Muscle layer of colon (tissue), 2 donors: ENCODE results near the gene RASL12.
"Not testable (repeated sequence)": the region's sequence is repeated elsewhere in the genome, so short reads cannot be mapped to it uniquely, and the experiment has no call there.

Experiments
- H3K27ac ChIP-seq: one replicate; pipeline ENCODE4 v1.7.0; 2013; ENCODE audit warnings: low read depth, mild to moderate bottlenecking, low read length, moderate library complexity
- H3K27me3 ChIP-seq, 2 donors: one replicate each; pipeline ENCODE4 v1.7.0; 2013; ENCODE audit warnings: low read length in 2 of 2, mild to moderate bottlenecking in 2 of 2; ENCODE audit not compliant: insufficient read depth in 2 of 2, control insufficient read depth in 1 of 2
- H3K36me3 ChIP-seq: one replicate; pipeline ENCODE4 v1.7.0; 2013; ENCODE audit warnings: mild to moderate bottlenecking, low read length; ENCODE audit not compliant: insufficient read depth
- H3K4me1 ChIP-seq: one replicate; pipeline ENCODE4 v1.7.0; 2013; ENCODE audit warnings: mild to moderate bottlenecking, low read length; ENCODE audit not compliant: insufficient read depth
- H3K4me3 ChIP-seq, 2 donors: one replicate each; pipeline ENCODE4 v1.7.0; 2013; ENCODE audit warnings: low read length in 2 of 2, low read depth in 1 of 2, mild to moderate bottlenecking in 1 of 2, moderate library complexity in 1 of 2
- H3K9ac ChIP-seq: one replicate; pipeline ENCODE4 v1.7.0; 2013; ENCODE audit warnings: low read length
- H3K9me3 ChIP-seq: one replicate; pipeline ENCODE4 v1.7.0; 2013; ENCODE audit warnings: mild to moderate bottlenecking, low read length
- donor health status: abdominal sarcoma.
- donor health status: Adenocarcinoma of cecum.

Gene RASL12

DNA sequence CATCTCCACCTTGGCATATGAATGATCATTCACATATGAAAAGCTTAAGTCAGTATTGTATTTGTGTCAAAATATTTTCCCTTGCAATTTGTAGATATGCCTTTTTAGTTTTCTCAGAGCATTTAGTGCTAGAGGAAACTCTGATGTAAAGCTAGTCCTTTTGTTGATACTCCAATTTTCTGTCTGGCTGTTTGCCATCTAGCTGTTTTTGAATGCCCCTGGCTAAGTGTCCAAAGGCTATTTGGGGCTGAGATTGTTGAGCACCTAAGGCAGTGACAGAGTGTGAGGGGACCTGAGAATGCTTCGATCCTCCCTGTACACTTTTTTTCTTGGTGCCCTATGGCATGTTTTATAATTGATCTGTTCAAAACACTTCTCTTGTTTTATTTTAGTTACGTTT lies 19.6 kb downstream of the RASL12 start:
- no peak overlapping the region for H3K4me3 ChIP-seq
- no peak overlapping the region for H3K27ac ChIP-seq
- H3K9me3 ChIP-seq = no peaks in the 10 kb centered on the region
- H3K36me3 ChIP-seq = peaks cover 4% of the 10 kb centered on the region
- peaks cover 3% of the 10 kb centered on the region for H3K4me1 ChIP-seq
- no peaks in the 10 kb centered on the region for H3K27me3 ChIP-seq
- H3K9ac ChIP-seq = no peak overlapping the region

DNA sequence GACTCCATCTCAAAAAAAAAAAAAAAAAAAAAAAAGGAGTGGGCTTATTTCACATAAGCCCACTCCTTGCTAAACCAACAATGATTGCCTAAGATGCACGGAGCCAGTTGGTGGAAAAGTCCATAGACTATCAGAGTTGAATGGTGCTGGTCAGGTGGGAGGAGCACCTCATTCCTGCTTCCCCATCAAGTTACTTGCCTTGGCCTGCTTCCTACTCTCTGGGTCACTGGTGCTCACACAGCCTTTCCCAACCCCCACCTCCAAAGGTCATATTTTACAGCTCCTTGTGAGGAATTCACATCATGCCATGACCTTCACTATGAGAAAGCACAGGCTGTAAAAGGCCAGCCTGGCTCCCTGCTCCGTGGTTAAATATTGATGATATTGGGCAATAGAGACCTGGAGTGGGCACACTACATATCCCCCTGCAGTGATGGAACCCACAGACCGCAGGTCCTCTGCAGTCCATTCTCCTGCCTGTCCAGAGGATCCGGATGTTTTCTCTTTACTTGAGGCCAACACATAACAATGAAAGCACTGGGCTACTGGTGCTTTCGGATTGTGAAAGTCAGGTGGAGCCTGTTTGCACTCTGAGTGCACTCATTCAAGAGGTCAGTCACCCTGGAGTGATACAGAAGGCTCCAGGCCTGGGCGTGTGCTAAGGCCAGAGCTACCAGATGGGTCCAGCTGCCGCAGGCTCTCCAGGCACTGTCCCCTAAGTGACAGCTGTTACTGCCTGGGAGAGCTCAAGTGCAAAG lies 22.9 kb downstream of the RASL12 start, which contains the start of gene SLC51B:
Gene SLC51B (plus strand): TSS at position 664 of the 758 bp plus-strand sequence. CDS start 4,618 bp downstream, outside the sequence.
- Histone ChIP-seq H3K4me1 (peaks cover 3% of the 10 kb centered on the region), H3K36me3 (no peaks in the 10 kb centered on the region), H3K27me3 (no peaks in the 10 kb centered on the region), H3K27ac (no peak within 1 kb of the TSS), H3K4me3 (no peak within 1 kb of the TSS), H3K9ac (no peak within 1 kb of the TSS), H3K9me3 (no peaks in the 10 kb centered on the region)

DNA sequence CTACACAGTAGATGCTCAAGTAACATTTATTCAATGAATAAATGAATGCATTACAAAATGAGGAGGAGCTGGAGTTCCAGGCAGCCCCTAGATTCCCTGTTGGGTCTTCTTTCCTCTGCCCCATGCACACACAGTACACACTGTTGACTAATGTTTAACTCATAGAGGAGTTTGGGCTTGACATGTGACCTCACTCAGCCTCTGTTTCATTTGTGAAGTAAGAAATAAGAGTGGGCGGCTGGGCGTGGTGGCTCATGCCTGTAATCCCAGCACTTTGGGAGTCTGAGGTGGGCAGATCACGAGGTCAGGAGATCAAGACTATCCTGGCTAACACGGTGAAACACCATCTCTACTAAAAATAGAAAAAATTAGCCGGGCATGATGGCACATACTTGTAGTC lies 23.6 kb downstream of the RASL12 start:
- H3K9ac ChIP-seq, H3K9me3 ChIP-seq, H3K27ac ChIP-seq, H3K4me1 ChIP-seq, H3K36me3 ChIP-seq, H3K4me3 ChIP-seq, H3K27me3 ChIP-seq: not testable (repeated sequence)

DNA sequence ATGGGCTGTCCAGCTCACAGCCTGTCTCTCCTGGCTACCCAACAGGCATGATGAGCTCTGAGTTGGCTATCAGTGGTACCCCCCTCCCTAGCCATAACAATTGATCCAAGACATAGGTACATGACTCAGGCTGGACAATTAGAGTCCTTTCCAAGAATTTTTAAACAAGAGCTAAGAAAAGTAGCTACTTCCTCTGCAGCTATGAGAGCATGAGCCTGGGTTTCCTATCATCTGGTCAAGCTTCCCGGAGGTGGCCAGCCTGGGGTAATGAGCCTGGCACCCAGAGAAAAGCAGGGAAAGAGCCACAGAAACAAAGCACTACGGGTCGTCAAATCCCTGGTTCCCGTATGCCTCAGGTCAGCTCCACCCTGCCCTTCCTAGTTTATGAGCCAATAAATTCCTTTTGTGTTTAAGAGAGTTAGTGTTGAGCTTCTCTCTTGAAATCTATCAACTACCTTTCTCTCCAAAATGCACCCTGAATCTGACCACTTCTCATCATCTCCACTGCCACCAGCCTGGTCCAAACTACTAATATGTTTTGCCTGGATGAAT lies 24.9 kb downstream of the RASL12 start:
- no peaks in the 10 kb centered on the region for H3K27me3 ChIP-seq
- H3K9me3 ChIP-seq = no peaks in the 10 kb centered on the region
- no peak overlapping the region for H3K27ac ChIP-seq
- no peak overlapping the region for H3K9ac ChIP-seq
- H3K36me3 ChIP-seq = no peaks in the 10 kb centered on the region
- H3K4me1 ChIP-seq = no peaks in the 10 kb centered on the region
- H3K4me3 ChIP-seq = no peak overlapping the region

DNA sequence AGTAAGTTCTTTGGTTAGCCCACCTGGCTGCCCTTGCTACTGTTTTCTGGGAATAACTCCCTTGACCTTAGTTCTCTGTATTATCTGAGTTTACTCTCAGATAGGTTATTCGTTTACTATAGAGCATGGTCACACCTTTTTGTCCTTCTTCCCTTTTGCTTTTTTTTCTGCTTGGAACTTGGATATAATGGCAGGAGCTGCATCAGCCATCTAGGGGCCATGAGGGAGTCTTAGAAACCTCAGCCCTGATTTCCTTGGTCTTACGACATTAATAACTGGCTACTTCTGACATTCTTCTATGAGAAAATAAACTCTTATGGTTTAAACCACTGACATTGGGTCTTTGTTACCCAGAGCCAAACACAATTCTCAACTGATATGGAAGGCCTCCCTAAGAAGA lies 26.0 kb downstream of the RASL12 start:
- Histone ChIP-seq H3K27ac (no peak overlapping the region), H3K4me3 (no peak overlapping the region), H3K36me3 (no peaks in the 10 kb centered on the region), H3K9ac (no peak overlapping the region), H3K4me1 (no peaks in the 10 kb centered on the region), H3K9me3 (no peaks in the 10 kb centered on the region), H3K27me3 (no peaks in the 10 kb centered on the region)

DNA sequence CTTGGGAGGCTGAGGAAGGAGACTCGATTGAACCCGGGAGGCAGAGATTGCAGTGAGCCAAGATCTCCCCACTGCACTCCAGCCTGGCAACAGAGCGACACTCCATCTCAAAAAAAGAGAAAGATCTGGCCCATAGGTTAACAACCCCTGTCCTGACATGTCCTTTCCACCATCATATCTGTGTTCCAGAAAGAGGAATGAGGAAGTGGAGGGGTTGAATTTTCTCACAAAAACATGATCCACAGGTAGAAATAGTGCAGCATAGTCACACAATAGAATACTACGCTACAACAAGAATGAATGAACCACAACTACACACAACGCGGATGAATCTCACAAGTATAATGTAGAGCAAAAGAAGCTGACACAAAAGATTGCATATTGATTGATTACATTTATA lies 27.3 kb downstream of the RASL12 start:
- Histone ChIP-seq H3K9me3 (no peaks in the 10 kb centered on the region), H3K4me1 (no peaks in the 10 kb centered on the region), H3K36me3 (no peaks in the 10 kb centered on the region), H3K27me3 (no peaks in the 10 kb centered on the region), H3K4me3 (no peak overlapping the region), H3K27ac (no peak overlapping the region), H3K9ac (no peak overlapping the region)

DNA sequence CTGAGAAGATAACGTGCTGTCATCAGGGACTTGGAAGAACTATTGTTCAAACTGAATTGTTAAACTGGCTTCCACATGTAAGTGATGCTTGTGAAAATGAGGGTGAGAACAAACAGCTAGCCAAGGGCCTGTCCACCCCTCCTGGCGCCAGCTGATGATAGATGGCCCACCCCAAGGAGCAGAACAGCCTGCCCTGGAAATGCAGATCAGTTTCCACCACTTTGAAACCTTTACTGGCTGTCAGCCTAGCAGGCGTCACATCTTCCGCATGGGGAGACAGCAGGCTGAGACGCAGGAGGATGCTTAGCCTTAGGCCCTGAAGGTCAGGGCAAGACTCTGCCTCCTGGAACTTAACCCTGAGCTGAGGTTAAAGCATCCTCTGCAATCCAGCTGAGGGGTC lies 29.0 kb downstream of the RASL12 start:
- peaks cover 3% of the 10 kb centered on the region for H3K4me1 ChIP-seq
- no peak overlapping the region for H3K4me3 ChIP-seq
- no peaks in the 10 kb centered on the region for H3K9me3 ChIP-seq
- H3K27ac ChIP-seq = no peak overlapping the region
- H3K36me3 ChIP-seq = no peaks in the 10 kb centered on the region
- H3K9ac ChIP-seq = no peak overlapping the region
- H3K27me3 ChIP-seq = no peaks in the 10 kb centered on the region

DNA sequence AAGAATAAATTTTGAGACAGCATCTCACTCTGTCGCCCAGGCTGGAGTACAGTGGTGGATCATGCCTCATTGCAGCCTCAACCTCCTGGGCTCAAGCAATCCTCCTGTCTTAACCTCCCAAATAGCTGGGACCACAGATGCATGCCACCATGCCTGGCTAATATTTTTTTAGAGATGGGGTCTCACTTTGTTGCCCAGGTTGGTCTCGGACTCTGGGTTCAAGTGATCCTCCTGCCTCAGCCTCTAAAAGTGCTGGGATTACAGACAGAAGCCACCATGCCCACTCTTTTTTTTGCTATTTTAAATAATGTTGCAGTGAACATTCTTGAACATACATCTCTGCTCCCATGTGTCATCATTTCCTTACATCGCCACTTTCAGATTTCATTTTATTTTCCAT lies 29.4 kb downstream of the RASL12 start:
- Histone ChIP-seq H3K9ac (no peak overlapping the region), H3K4me3 (no peak overlapping the region), H3K27me3 (no peaks in the 10 kb centered on the region), H3K9me3 (no peaks in the 10 kb centered on the region), H3K27ac (no peak overlapping the region), H3K4me1 (peaks cover 7% of the 10 kb centered on the region), H3K36me3 (no peaks in the 10 kb centered on the region)

DNA sequence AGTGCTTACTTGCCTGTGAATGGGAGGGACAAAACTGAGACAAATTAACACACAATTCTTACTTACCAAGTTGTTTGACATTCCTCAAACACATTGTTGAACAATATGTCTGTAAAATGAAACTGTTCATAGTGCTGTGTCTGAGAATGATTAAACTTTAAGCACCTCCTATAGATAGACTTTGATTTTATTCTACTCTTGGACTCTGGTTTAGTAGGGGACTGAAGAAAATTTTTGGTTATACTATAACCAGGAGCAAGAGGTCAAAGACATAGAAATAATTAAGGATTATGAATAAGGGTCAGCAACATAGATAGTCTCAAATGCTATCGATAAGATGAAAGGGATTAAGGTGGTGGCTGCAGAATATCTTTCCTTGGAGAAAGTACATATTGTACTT lies 30.5 kb downstream of the RASL12 start:
- Histone ChIP-seq H3K36me3 (no peaks in the 10 kb centered on the region), H3K27ac (no peak overlapping the region), H3K27me3 (no peaks in the 10 kb centered on the region), H3K9me3 (no peaks in the 10 kb centered on the region), H3K4me1 (peaks cover 10% of the 10 kb centered on the region), H3K9ac (no peak overlapping the region), H3K4me3 (no peak overlapping the region)

DNA sequence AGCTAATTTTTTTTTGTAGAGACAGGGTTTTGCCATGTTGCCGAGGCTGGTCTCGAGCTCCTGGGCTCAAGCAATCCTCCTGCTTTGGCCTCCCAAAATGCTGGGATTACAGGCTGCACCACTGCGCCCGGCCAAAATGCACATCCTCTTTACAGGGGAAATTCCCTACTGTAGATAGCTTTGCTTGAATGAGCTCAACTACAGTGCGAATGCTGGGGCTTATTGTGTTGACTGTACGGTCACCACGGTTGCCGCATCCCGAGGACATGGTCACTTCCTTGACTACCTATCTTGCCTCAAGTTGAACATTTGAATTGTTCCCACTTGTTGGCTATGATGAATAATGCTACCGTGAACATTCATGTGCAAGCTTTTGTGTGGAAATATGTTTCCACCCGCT lies 33.1 kb downstream of the RASL12 start:
- peaks cover 10% of the 10 kb centered on the region for H3K4me1 ChIP-seq
- no peaks in the 10 kb centered on the region for H3K9me3 ChIP-seq
- no peaks in the 10 kb centered on the region for H3K27me3 ChIP-seq
- H3K4me3 ChIP-seq = no peak overlapping the region
- H3K9ac ChIP-seq = no peak overlapping the region
- H3K27ac ChIP-seq = no peak overlapping the region
- no peaks in the 10 kb centered on the region for H3K36me3 ChIP-seq

DNA sequence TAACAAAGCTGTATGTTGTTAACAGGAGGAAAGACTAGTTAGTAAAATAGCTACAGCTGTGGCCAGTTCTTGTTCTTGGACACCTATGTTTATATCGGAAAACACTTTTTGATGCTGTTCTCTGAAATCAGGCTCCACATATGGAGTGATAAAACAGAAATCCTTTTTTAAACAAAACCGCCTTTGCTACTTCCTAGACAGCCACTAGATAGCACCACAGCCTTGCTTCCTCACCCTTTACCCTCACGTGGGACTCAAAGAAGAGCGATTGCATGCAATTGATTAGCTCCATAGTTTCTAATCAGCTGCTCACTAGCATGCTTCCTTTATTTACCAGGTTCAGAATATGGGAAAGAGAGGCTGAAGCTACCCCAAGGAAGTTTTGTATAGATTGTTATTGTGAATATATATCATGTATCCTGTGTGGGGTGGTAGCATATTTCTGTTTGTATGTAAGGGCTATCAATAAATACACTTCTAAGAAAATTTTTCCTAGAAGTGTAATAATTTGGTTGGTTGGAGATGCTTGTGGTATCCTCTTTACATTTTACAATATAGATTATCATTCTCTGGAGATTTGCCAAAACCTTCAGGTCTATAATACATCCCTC lies 34.0 kb downstream of the RASL12 start:
- H3K27me3 ChIP-seq = no peaks in the 10 kb centered on the region
- no peaks in the 10 kb centered on the region for H3K9me3 ChIP-seq
- H3K27ac ChIP-seq = no peak overlapping the region
- no peaks in the 10 kb centered on the region for H3K36me3 ChIP-seq
- peaks cover 10% of the 10 kb centered on the region for H3K4me1 ChIP-seq
- H3K4me3 ChIP-seq = no peak overlapping the region
- H3K9ac ChIP-seq = no peak overlapping the region
